Right forelimb (tissue), 1 donor: ENCODE measurements around the gene CDH4.

Experiments
- DNase-seq: peaks from one replicate; pipeline ENCODE4 v3.0.0-alpha.2; 2018

Gene CDH4

GRCh38 chr20:61571916-61572711 is 320.1 kb downstream of the CDH4 start:
- no peak for DNase-seq

- DNase-seq: no peak
These were observed 320.7 kb downstream of the CDH4 start for GRCh38 chr20:61572789-61573188.

- no peak for DNase-seq
These were observed 321.6 kb downstream of the CDH4 start for GRCh38 chr20:61573415-61574305.

- DNase-seq: no peak
These were observed 323.3 kb downstream of the CDH4 start for GRCh38 chr20:61575151-61575937.

- DNase-seq: no peak
These were observed 324.3 kb downstream of the CDH4 start for GRCh38 chr20:61576372-61576771.

- DNase-seq: no peak
These were observed 325.0 kb downstream of the CDH4 start for GRCh38 chr20:61577065-61577464.

GRCh38 chr20:61579908-61580307 is 327.8 kb downstream of the CDH4 start:
- no peak for DNase-seq

- DNase-seq: no peak
These were observed 329.1 kb downstream of the CDH4 start for GRCh38 chr20:61580958-61581824.

- DNase-seq: no peak
These were observed 329.7 kb downstream of the CDH4 start for GRCh38 chr20:61581825-61582188.

- DNase-seq: no peak
These were observed 330.3 kb downstream of the CDH4 start for GRCh38 chr20:61582196-61582923.

- no peak for DNase-seq
These were observed 331.3 kb downstream of the CDH4 start for GRCh38 chr20:61583356-61583755.

- no peak for DNase-seq
These were observed 332.8 kb downstream of the CDH4 start for GRCh38 chr20:61584851-61585250.

- DNase-seq: no peak
These were observed 333.7 kb downstream of the CDH4 start for GRCh38 chr20:61585764-61586163.

GRCh38 chr20:61587036-61587435 is 335.0 kb downstream of the CDH4 start:
- DNase-seq: no peak

GRCh38 chr20:61587681-61588289 is 335.7 kb downstream of the CDH4 start:
- DNase-seq: no peak

- no peak for DNase-seq
These were observed 336.6 kb downstream of the CDH4 start for GRCh38 chr20:61588411-61589385.

- DNase-seq: no peak
These were observed 338.2 kb downstream of the CDH4 start for GRCh38 chr20:61590236-61590635.

- no peak for DNase-seq
These were observed 341.5 kb downstream of the CDH4 start for GRCh38 chr20:61593516-61593915.

- no peak for DNase-seq
These were observed 342.1 kb downstream of the CDH4 start for GRCh38 chr20:61594198-61594597.

GRCh38 chr20:61595216-61595615 is 343.2 kb downstream of the CDH4 start:
- DNase-seq: no peak
